Stimulated activated CD8-positive, alpha-beta memory T cell treated with anti-CD3 and anti-CD28 coated beads, Interleukin-15, amount 100 ng/mL, for 48 hours (primary cell): ENCODE data around the gene ELAPOR2.
"Not testable (repeated sequence)": the region's sequence is repeated elsewhere in the genome, so short reads cannot be mapped to it uniquely, and the experiment has no call there.

ENCODE experiments used
- DNase-seq, 2 donors: peaks; one replicate each; pipeline ENCODE4 v3.0.0-alpha.2; 2020; ENCODE audit warnings: low read depth in 2 of 2

Gene ELAPOR2

DNA sequence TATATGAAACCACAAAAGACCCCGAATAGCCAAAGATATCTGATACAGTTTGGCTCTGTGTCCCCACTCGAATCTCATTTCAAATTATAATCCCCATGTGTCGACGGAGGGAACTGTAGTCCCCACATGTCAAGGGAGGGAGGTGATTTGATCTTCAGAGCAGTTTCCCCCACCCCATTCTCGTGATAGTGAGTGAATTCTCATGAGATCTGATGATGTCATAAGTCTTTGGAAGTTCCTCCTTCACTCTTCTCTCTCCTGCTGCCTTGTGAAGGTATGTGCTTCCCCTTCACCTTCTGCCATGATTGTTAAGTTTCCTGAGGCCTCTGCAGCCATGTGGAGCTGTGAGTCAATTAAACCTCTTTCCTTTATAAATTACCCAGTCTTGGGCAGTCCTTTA lies 13.0 kb downstream of the ELAPOR2 start:
- DNase-seq = no peak

- DNase-seq = not testable (repeated sequence)
Observed at GRCh38 chr7:87044713-87045112, 14.7 kb downstream of the ELAPOR2 start.

DNA sequence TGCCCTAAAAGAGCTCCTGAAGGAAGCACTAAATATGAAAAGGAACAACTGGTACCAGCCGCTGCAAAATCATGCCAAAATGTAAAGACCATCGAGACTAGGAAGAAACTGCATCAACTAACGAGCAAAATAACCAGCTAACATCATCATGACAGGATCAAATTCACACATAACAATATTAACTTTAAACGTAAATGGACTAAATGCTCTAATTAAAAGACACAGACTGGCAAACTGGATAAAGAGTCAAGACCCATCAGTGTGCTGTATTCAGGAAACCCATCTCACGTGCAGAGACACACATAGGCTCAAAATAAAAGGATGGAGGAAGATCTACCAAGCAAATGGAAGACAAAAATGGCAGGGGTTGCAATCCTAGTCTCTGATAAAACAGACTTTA lies 17.9 kb downstream of the ELAPOR2 start:
- DNase-seq = not testable (repeated sequence)

DNA sequence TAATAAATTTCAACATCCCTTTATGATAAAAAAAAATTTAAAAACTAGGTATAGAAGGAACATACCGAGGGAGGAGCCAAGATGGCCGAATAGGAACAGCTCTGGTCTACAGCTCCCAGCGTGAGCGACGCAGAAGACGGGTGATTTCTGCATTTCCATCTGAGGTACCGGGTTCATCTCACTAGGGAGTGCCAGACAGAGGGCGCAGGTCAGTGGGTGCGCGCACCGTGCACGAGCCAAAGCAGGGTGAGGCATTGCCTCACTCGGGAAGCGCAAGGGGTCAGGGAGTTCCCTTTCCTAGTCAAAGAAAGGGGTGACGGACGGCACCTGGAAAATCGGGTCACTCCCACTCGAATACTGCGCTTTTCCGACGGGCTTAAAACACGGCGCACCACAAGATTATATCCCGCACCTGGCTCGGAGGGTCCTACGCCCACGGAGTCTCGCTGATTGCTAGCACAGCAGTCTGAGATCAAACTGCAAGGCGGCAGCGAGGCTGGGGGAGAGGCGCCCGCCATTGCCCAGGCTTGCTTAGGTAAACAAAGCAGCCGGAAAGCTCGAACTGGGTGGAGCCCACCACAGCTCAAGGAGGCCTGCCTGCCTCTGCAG lies 19.7 kb downstream of the ELAPOR2 start:
- not testable (repeated sequence) for DNase-seq

GRCh38 chr7:87038993-87039690 lies 20.3 kb downstream of the ELAPOR2 start:
- DNase-seq = no peak

DNA sequence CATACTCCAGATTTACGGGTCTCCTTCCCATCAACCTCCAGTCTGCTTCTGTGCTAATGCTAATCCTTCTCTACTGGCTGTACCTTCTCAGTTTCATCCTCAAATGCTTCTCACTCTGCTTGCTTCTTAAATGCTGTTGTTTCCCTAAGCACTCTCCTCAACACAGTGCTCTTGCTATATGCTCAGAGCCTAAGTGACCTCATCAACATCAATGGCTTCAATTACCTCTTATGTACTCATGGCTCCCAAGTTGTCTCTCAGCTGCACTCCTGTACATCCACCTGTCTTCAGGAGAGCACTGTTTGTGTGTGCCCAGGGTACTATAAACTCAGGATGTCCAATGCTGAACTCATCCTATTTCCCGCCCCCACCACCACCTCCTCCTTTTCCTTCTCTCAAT lies 22.5 kb downstream of the ELAPOR2 start:
- no peak for DNase-seq

GRCh38 chr7:87032604-87033339 lies 26.7 kb downstream of the ELAPOR2 start:
- no peak for DNase-seq

DNA sequence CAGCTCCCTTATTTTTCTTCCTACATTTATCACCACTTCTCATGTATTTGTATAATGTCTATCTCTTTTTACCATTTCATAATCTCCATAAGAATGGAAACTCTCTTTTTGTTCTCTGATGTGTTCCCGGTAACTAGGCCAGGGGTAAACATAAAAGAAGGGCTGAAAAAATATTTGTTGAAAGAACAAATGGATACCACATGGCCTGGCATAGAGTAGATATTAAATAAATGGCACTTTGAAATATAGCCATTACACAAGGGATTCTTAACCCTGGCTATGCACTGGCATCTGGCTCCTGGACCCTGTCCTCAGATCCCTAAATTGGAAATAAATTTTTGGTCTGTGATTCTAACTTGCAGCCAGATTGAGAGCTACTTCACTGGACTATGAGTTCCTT lies 30.4 kb downstream of the ELAPOR2 start:
- no peak for DNase-seq

DNA sequence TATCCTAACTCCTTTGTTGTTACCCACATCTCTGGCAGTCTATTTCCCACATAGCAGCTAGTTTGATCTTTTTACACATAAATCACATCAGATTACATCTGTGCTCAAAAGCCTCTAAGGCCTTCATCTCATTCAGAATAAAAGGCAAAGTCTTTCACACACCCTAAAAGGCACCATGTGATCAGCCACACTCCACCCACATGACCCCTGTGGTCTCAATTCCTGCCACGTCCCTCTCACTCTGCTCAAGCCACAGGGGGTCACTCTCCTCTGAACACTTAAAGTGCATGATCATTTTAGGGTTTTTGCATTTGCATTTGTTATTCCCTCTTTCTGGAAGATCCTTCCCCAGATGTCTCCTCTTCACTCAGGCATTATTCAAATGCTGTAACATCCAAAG lies 30.8 kb downstream of the ELAPOR2 start:
- DNase-seq = no peak

GRCh38 chr7:87027900-87028299 lies 31.6 kb downstream of the ELAPOR2 start:
- no peak for DNase-seq

DNA sequence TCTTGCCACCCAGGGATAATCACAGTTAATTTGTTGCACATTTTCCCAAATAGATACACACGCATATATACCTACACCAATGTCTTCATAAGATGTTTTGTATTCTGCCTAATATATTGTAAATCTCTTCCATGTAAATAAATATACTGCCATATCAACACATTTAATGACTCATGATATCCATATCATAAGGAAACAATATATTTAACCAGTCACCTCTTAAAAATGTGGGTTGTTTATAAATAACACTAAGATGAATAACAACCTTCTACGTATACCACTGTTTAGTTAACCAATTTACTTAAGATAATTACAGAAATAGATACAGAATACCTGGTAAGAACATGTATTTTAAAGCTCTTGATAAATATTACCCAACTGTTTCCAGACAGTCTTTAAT lies 38.2 kb downstream of the ELAPOR2 start:
- DNase-seq = no peak

DNA sequence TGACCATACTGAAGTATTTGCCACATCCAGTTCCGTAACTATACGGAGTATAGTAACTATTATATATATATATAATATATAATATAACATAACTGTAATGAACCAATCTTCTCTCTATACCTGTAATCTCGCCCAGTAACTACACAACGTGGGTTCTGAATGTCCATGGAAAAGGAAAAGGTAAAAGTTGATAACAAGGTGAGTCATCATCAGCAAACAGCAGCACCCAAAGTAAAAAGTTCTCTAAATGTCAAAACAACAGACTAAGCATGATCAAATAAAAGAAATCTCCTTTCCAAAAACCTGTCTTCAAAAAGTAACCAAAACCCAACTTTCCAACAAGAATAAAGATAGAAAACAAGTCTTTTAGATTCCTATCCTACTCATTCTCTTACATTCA lies 42.8 kb downstream of the ELAPOR2 start:
- DNase-seq = no peak

DNA sequence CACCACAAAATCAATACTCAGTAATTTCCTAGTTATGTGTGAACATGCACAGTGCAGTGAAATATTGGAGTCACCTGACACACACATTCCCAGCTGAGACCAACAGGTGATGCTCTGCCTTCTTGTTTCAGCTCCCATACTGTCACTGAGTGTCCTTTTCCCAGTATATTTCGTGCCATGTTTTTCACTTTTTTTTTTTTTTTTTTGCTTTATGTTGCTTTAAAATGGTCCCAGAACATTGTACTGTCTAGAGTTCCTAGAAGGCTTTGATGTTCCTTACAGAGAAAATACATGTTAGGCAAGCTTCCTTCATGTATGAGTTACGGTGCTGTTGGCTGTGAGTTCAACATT lies 45.6 kb downstream of the ELAPOR2 start:
- DNase-seq = no peak

GRCh38 chr7:87013136-87013839 lies 46.2 kb downstream of the ELAPOR2 start:
- no peak for DNase-seq
